AG04450 (cell line): ENCODE measurements around the gene MAML2. TPM values are rescaled to one million over a fixed set of nuclear protein-coding genes. Genes with fewer than 3 reads are reported as not detected.

ENCODE experiments used
- CTCF ChIA-PET: fragments of 300-600, 350-600 bp; formaldehyde crosslinking; extraction: SDS; loops from one replicate; lab custom pipeline; 2022; ENCODE audit warnings: antibody characterized with exemption, inconsistent platforms; lab: Charles Lee
- POLR2A ChIA-PET: fragments of 350-600 bp; formaldehyde crosslinking; extraction: SDS; loops from one replicate; lab custom pipeline; 2021; ENCODE audit warnings: antibody characterized with exemption, inconsistent platforms; lab: Yijun Ruan, JAX
- DNase-seq: peaks from one replicate; pipeline ENCODE4 v3.0.0-alpha.2; 2011; ENCODE audit warnings: low read depth, low spot score
- H3K27ac ChIP-seq: one replicate; pipeline ENCODE4 v1.5.1; 2012; ENCODE audit warnings: low read depth, low read length, control low read depth
- H3K27me3 ChIP-seq: one replicate; pipeline ENCODE4 v1.6.0; 2012; ENCODE audit warnings: low read length; ENCODE audit not compliant: control insufficient read depth, insufficient read depth
- H3K4me3 ChIP-seq: 2 replicates; pipeline ENCODE4 v1.5.1; 2011; ENCODE audit warnings: mild to moderate bottlenecking, low read depth, low read length, control low read depth
- H3K9me3 ChIP-seq: 2 replicates; pipeline ENCODE4 v1.5.1; 2012; ENCODE audit warnings: low read length; ENCODE audit not compliant: control insufficient read depth, insufficient read depth
- polyA plus RNA-seq: library from polyadenylated mRNA; depleted of rRNA; stranded (reverse); fragments of >200 nt; gene quantifications from 2 replicates; pipeline ENCODE4 v1.2.3, GENCODE V29; 2011
- TF ChIP-seq, protein P1 (sequence below): IDR thresholded peaks from 2 replicates; pipeline ENCODE4 v1.5.1; 2011; ENCODE audit warnings: low read depth, low read length, control low read depth, inconsistent platforms

The MAML2 gene
- polyA plus RNA-seq, 1 experiment: 23.0 TPM

DNA sequence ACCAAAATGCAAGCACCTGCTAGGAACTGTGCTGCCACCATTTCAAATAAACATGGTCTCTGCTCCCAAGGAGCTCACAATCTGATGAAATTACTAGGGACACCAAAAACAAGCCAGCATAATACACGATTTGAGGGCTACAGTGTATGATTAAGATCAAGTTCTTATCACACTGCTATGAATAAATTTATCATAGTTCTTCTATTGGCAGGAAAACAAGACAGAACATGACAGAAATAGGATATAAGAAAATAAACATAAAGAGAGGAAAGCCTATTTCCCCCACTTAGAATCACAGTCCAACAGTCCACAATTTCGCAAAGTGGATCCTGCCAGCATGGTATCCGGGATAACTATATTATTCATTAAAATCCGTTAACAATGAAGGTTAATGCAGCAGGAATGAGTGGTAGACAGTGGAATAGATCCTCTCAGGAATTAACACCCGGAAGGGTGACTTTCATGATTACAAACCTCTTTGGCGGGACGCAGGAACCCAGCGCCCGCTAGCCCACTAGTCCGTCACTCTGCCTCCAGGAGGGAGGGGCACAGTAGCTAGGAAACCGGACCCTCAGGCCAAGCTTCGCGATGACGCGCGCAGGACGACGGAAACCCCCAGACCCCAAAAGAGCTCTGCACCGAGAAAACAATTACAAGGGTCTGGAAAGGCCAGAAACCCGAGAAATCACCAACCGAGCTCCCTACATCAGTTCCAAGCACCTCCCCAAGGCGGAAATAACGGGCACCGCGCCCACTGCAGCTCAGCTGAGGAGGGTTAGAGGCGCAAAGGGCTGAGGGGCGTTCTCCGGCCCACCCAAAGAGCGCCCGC, 46.1 kb upstream of the MAML2 start:
- peak overlapping the region; percentile 71 for H3K27ac ChIP-seq
- TF ChIP-seq, protein P1, sequence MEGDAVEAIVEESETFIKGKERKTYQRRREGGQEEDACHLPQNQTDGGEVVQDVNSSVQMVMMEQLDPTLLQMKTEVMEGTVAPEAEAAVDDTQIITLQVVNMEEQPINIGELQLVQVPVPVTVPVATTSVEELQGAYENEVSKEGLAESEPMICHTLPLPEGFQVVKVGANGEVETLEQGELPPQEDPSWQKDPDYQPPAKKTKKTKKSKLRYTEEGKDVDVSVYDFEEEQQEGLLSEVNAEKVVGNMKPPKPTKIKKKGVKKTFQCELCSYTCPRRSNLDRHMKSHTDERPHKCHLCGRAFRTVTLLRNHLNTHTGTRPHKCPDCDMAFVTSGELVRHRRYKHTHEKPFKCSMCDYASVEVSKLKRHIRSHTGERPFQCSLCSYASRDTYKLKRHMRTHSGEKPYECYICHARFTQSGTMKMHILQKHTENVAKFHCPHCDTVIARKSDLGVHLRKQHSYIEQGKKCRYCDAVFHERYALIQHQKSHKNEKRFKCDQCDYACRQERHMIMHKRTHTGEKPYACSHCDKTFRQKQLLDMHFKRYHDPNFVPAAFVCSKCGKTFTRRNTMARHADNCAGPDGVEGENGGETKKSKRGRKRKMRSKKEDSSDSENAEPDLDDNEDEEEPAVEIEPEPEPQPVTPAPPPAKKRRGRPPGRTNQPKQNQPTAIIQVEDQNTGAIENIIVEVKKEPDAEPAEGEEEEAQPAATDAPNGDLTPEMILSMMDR: no peak
- peak; percentile 4 for DNase-seq

DNA sequence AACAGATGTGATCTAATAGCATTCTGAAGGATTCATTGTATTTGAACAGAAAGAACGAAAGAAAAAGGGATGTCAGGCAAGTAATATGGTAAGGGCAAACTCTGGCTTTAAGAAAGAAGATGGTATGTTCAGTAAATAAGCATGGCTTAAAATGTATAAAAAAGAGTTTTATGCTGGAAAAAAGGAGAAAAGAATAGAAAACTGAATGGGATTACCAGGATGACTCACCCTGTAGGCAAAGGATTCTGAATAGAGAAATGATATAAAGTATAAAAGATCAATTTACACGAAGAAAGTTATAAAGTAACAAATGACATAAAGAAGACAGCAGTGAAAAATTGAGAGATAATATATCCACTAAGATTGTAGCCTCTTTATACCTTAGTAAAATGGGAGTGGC, 42.2 kb upstream of the MAML2 start:
- TF ChIP-seq, protein P1: no peak
- ChIA-PET POLR2A (no interaction called here), CTCF (interaction anchor here (1.5 to 1.7 kb wide), 2 partner anchors 9 to 42 kb away, joined by 5 to 10 read pairs; partner anchors contain the start of gene MAML2)
- Histone ChIP-seq H3K27ac (no peak overlapping the region), H3K4me3 (no peak overlapping the region), H3K27me3 (no peaks in the 10 kb centered on the region), H3K9me3 (no peaks in the 10 kb centered on the region; the same call in 1 of the 2 replicates)
- no peak for DNase-seq

More for the DNA sequence above, 46.1 kb upstream of the MAML2 start:
- Histone ChIP-seq H3K9me3 (no peaks in the 10 kb centered on the region; the same call in 1 of the 2 replicates), H3K27me3 (no peaks in the 10 kb centered on the region), H3K4me3 (peak overlapping the region; percentile 91)
- ChIA-PET CTCF (interaction anchor here (0.6 to 1.9 kb wide), 9 partner anchors 36 to 553 kb away, joined by 3 to 10 read pairs (median 3); partner anchors contain the start of gene MAML2), POLR2A (interaction anchor here (0.6 to 1.6 kb wide), 14 partner anchors 23 to 600 kb away, joined by 3 to 12 read pairs (median 4); partner anchors contain the start of genes CEP57, FAM76B and MAML2)

DNA sequence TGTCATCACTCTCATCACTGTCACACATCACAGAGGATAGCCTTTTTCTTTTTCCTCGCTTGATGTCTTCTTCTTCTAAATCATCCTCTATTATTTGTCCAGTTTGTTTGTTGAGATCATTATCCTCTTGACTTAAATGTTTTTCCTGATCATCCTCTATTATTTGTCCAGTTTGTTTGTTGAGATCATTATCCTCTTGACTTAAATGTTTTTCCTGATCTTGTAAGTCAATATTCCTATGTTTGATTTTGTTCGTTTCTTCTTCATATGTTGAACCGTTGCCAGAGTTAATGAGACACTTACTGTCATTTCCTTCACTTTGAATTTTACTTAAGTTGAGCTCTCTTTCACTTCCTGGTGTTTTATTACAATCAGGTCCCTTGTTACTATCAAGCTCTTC, 41.2 kb upstream of the MAML2 start:
- Histone ChIP-seq H3K27me3 (no peaks in the 10 kb centered on the region), H3K9me3 (no peaks in the 10 kb centered on the region), H3K4me3 (no peak overlapping the region), H3K27ac (no peak overlapping the region)
- ChIA-PET CTCF (interaction anchor here (0.9 to 1.7 kb wide), 3 partner anchors 10 to 535 kb away, joined by 4 to 10 read pairs (median 5); partner anchors contain the start of gene MAML2), POLR2A (no interaction called here)
- DNase-seq: no peak
- TF ChIP-seq, protein P1: no peak

DNA sequence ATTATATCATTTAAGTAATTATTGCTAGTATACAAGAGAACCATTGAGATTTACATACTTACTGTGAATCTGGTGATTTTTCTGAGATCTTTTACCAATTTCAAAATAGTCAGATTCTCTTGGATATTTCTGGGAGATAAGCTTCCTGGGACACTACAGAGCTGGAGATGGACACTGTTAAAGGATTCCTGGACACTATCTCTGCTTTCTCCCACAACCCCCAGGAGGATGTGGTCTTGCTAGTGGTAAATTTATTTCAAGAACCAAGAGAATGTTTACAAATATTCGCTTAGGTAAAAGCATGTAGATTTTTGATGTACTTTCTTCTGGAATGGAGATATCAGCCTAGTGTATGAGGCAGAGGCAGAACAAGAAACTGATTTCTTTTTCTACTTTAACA, 33.8 kb upstream of the MAML2 start:
- H3K27ac ChIP-seq: no peak overlapping the region
- TF ChIP-seq, protein P1: no peak
- H3K4me3 ChIP-seq: no peak overlapping the region
- H3K27me3 ChIP-seq: no peaks in the 10 kb centered on the region
- POLR2A ChIA-PET: no interaction called here
- no peak for DNase-seq
- H3K9me3 ChIP-seq: no peaks in the 10 kb centered on the region
- CTCF ChIA-PET: no interaction called here

DNA sequence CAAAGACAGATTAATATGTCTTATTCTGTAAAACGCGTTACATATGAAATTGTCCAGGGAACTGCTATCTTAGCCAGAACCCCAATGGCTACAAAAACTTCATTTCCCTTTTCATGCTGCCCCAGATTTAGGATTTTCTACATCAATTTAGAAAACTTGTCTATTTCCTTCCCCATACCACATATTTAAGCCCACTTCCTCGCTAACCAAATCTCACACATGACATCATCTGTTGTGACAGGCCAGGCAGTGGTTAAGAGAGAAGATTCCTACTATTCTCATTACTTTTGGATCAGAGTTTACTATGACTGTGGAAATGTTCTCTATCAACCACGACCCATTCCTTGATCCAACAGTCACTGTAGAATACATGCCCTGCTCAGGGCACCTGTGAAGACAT, 30.8 kb upstream of the MAML2 start:
- H3K27ac ChIP-seq: no peak overlapping the region

More for the DNA sequence above, 30.8 kb upstream of the MAML2 start:
- POLR2A ChIA-PET: interaction anchor here (0.5 kb wide), 1 partner anchor 130 kb away, joined by 3 read pairs; no protein-coding TSS in a partner anchor
- CTCF ChIA-PET: no interaction called here
- TF ChIP-seq, protein P1: no peak
- Histone ChIP-seq H3K9me3 (no peaks in the 10 kb centered on the region), H3K4me3 (no peak overlapping the region), H3K27me3 (no peaks in the 10 kb centered on the region)
- no peak for DNase-seq
